Urothelium cell line (cell line): ENCODE measurements around the gene SLC13A4.

Experiments used
- DNase-seq: peaks from one replicate; pipeline ENCODE4 v3.0.0; 2011; ENCODE audit warnings: low spot score, mixed read lengths
- FAIRE-seq: peaks from 2 replicates; lab custom pipeline; 2011; peaks lifted over from hg19 to GRCh38; lab: Jason Lieb, UNC

SLC13A4 gene

GRCh38 chr7:135721198-135721820, 6.7 kb downstream of the SLC13A4 start:
- DNase-seq (no peak), FAIRE-seq (no peak)

GRCh38 chr7:135719688-135720087, 8.3 kb downstream of the SLC13A4 start:
- FAIRE-seq (no peak), DNase-seq (no peak)

- DNase-seq (no peak), FAIRE-seq (no peak)
Measured at GRCh38 chr7:135718794-135719437, 9.1 kb downstream of the SLC13A4 start.

- DNase-seq (no peak), FAIRE-seq (no peak)
Measured at GRCh38 chr7:135718219-135718618, 9.8 kb downstream of the SLC13A4 start.

- FAIRE-seq, result no peak
- DNase-seq, result no peak
Measured at GRCh38 chr7:135717693-135718092, 10.3 kb downstream of the SLC13A4 start.

- FAIRE-seq (no peak), DNase-seq (no peak)
Measured at GRCh38 chr7:135716677-135717238, 11.2 kb downstream of the SLC13A4 start.

GRCh38 chr7:135715673-135716072, 12.3 kb downstream of the SLC13A4 start:
- DNase-seq (no peak), FAIRE-seq (no peak)

- no peak for DNase-seq
- peak; percentile 30 for FAIRE-seq
Measured at GRCh38 chr7:135715055-135715522, 12.9 kb downstream of the SLC13A4 start.

GRCh38 chr7:135714534-135715009, 13.4 kb downstream of the SLC13A4 start:
- FAIRE-seq (no peak), DNase-seq (peak; percentile 21)

- no peak for FAIRE-seq
Measured at GRCh38 chr7:135713836-135714470, 14.0 kb downstream of the SLC13A4 start.

GRCh38 chr7:135712796-135713195, 15.2 kb downstream of the SLC13A4 start:
- FAIRE-seq, result no peak
- no peak for DNase-seq

More at GRCh38 chr7:135713836-135714470, 14.0 kb downstream of the SLC13A4 start:
- DNase-seq, result no peak

GRCh38 chr7:135712182-135712782, 15.7 kb downstream of the SLC13A4 start:
- DNase-seq (no peak), FAIRE-seq (no peak)

- no peak for FAIRE-seq
- no peak for DNase-seq
Measured at GRCh38 chr7:135711139-135711469, 16.9 kb downstream of the SLC13A4 start.

- DNase-seq, result peak; percentile 33
- FAIRE-seq, result no peak
Measured at GRCh38 chr7:135710417-135711138, 17.4 kb downstream of the SLC13A4 start.

- no peak for DNase-seq
- FAIRE-seq, result no peak
Measured at GRCh38 chr7:135709508-135709907, 18.5 kb downstream of the SLC13A4 start.

GRCh38 chr7:135708041-135708440, 19.9 kb downstream of the SLC13A4 start:
- FAIRE-seq, result no peak
- DNase-seq, result no peak

- FAIRE-seq (no peak), DNase-seq (no peak)
Measured at GRCh38 chr7:135707570-135707966, 20.4 kb downstream of the SLC13A4 start.

GRCh38 chr7:135706858-135707569, 21.0 kb downstream of the SLC13A4 start:
- FAIRE-seq (no peak), DNase-seq (no peak)

- DNase-seq (no peak), FAIRE-seq (no peak)
Measured at GRCh38 chr7:135706038-135706742, 21.8 kb downstream of the SLC13A4 start.
